ENCODE data around the gene GLRA3. TPM values are rescaled to one million over a fixed set of nuclear protein-coding genes. Genes with fewer than 3 reads are reported as not detected.

Gene GLRA3
- total and polyA plus RNA-seq, 2 donors (not counting 3 experiments of a cell fraction or from before 2014, with no cell fraction given): not detected

DNA sequence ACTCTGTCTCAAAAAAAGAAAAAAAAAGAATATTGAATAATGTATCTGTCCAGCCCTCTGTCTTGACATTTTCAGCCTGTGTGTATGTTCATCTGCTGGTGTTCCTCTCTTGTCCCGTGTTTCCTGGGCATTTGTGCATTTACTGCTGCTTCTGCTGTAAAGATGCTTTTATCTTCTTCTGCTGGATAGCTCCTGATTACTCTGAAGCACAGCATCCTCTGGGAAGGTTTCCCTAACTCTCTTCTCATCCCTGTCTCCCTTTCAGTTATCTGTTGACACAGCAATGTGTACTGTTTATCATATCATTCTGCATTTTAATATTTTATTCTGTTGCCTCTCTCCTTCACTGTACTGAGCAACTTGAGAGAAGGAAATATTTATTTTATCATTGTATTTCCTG, 232.5 kb downstream of the GLRA3 start:
- dilution Hi-C loops (cut with MboI; ENCODE audit: extremely low pct_ligation_motif_present, low sequenced_read_pairs) (no loop called here), intact Hi-C loops (cut with micrococcal nuclease) (no loop called here)
- Histone ChIP-seq H3K27ac (ENCODE audit: insufficient read depth, low read depth, low read length) (no peak overlapping the region), H3K9me1 (replicated peaks; ENCODE audit: control insufficient read depth, extremely low read depth, insufficient read depth, low read length) (no peaks in the 10 kb centered on the region), H3K9ac (replicated peaks; ENCODE audit: extremely low read depth, insufficient read depth, low read length) (no peak overlapping the region), H3K79me2 (ENCODE audit: control insufficient read depth, insufficient read depth, low read length) (no peaks in the 10 kb centered on the region), H3K36me3 (ENCODE audit: control insufficient read depth in 2 of 2, extremely low read depth in 1 of 2, insufficient read depth in 2 of 2, low read length in 2 of 2) (no peaks in the 10 kb centered on the region), H3K9me3 (replicated peaks; ENCODE audit: control insufficient read depth, insufficient read depth, low read length) (peaks cover 4% of the 10 kb centered on the region), H3K4me3 (replicated peaks in 1 of 3; ENCODE audit: insufficient read depth in 1 of 3, low read depth in 1 of 3, low read length in 3 of 3) (no peak overlapping the region), H3K27me3 (ENCODE audit: control insufficient read depth in 2 of 2, insufficient read depth in 2 of 2, low read length in 2 of 2) (no peaks in the 10 kb centered on the region), H3K4me1 (ENCODE audit: control insufficient read depth, extremely low read depth, insufficient read depth, low read length) (no peaks in the 10 kb centered on the region), H4K20me1 (replicated peaks; ENCODE audit: control insufficient read depth, extremely low read depth, insufficient read depth, low read length) (no peaks in the 10 kb centered on the region), H2AFZ (ENCODE audit: low read depth, low read length) (no peak overlapping the region), H3K4me2 (ENCODE audit: insufficient read depth, low read length) (no peak overlapping the region)
- BruUV-seq (replicated peaks): no TSS peak
- POLR2A ChIA-PET: no interaction called here
- FAIRE-seq (no peak), DNase-seq (ENCODE audit: low read depth, low spot score) (no peak)
- CTCF ChIA-PET: no interaction called here
- TF ChIP-seq POLR2AphosphoS5 (IDR thresholded peaks at IDR 0.05; ENCODE audit: insufficient read depth, low read depth, low read length) (no peak), MAX (IDR thresholded peaks at IDR 0.05; ENCODE audit: insufficient read depth, insufficient read length) (no peak), POLR2A (IDR thresholded peaks at IDR 0.05; ENCODE audit: low read depth, low read length) (no peak), GATA2 (IDR thresholded peaks at IDR 0.05; ENCODE audit: insufficient read depth, insufficient read length, low read depth, low read length) (no peak), EZH2 (IDR thresholded peaks at IDR 0.05; ENCODE audit: borderline replicate concordance, low read depth, low read length, severe bottlenecking) (no peak), JUN (IDR thresholded peaks at IDR 0.05; ENCODE audit: borderline replicate concordance, insufficient read depth, insufficient read length, low read depth) (no peak), MYC (IDR thresholded peaks at IDR 0.05; ENCODE audit: low read depth, low read length) (no peak), FOS (IDR thresholded peaks at IDR 0.05; ENCODE audit: borderline replicate concordance, insufficient read depth, low read length) (no peak)
- TF ChIP-seq, protein P1, sequence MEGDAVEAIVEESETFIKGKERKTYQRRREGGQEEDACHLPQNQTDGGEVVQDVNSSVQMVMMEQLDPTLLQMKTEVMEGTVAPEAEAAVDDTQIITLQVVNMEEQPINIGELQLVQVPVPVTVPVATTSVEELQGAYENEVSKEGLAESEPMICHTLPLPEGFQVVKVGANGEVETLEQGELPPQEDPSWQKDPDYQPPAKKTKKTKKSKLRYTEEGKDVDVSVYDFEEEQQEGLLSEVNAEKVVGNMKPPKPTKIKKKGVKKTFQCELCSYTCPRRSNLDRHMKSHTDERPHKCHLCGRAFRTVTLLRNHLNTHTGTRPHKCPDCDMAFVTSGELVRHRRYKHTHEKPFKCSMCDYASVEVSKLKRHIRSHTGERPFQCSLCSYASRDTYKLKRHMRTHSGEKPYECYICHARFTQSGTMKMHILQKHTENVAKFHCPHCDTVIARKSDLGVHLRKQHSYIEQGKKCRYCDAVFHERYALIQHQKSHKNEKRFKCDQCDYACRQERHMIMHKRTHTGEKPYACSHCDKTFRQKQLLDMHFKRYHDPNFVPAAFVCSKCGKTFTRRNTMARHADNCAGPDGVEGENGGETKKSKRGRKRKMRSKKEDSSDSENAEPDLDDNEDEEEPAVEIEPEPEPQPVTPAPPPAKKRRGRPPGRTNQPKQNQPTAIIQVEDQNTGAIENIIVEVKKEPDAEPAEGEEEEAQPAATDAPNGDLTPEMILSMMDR (IDR thresholded peaks at IDR 0.05; ENCODE audit: extremely low read depth in 1 of 2, insufficient read depth in 1 of 2, low read depth in 1 of 2, low read length in 2 of 2): no peak
